ENCODE measurements around the gene NACC2.
A peak's percentile ranks its signal among the peaks of the same experiment; 100 is the strongest.

Gene NACC2

GRCh38 chr9:136129176-136129575, 34.1 kb upstream of the NACC2 start:
- DNase-seq (ENCODE audit: low read depth in 1 of 2, low spot score in 1 of 2): no peak

- DNase-seq (ENCODE audit: low read depth in 1 of 2, low spot score in 1 of 2): no peak
Measured at GRCh38 chr9:136128436-136128835, 33.3 kb upstream of the NACC2 start.

GRCh38 chr9:136127313-136127712, 32.2 kb upstream of the NACC2 start:
- no peak for DNase-seq (ENCODE audit: low read depth in 1 of 2, low spot score in 1 of 2)

GRCh38 chr9:136124976-136125692, 30.0 kb upstream of the NACC2 start:
- no peak for DNase-seq (ENCODE audit: low read depth in 1 of 2, low spot score in 1 of 2)

- DNase-seq (ENCODE audit: low read depth in 1 of 2, low spot score in 1 of 2): peak; percentile 61 to 70
Measured at GRCh38 chr9:136122425-136123383, 27.6 kb upstream of the NACC2 start.

GRCh38 chr9:136121801-136122200, 26.7 kb upstream of the NACC2 start:
- DNase-seq (ENCODE audit: low read depth in 1 of 2, low spot score in 1 of 2): no peak

GRCh38 chr9:136120438-136120844, 25.4 kb upstream of the NACC2 start:
- DNase-seq (ENCODE audit: low read depth in 1 of 2, low spot score in 1 of 2): no peak

GRCh38 chr9:136119883-136120393, 24.8 kb upstream of the NACC2 start:
- DNase-seq (ENCODE audit: low read depth in 1 of 2, low spot score in 1 of 2): no peak

GRCh38 chr9:136119061-136119882, 24.2 kb upstream of the NACC2 start:
- DNase-seq (ENCODE audit: low read depth in 1 of 2, low spot score in 1 of 2): no peak

- peak; percentile 94 for DNase-seq (ENCODE audit: low read depth in 1 of 2, low spot score in 1 of 2)
Measured at GRCh38 chr9:136118320-136119060, 23.4 kb upstream of the NACC2 start, which contains the start of gene TMEM250. Gene TMEM250 (minus strand): TSS chr9:136118875. CDS start chr9:136116900, 1,975 bp downstream.

GRCh38 chr9:136117916-136118319, 22.8 kb upstream of the NACC2 start:
- DNase-seq (ENCODE audit: low read depth in 1 of 2, low spot score in 1 of 2): no peak

GRCh38 chr9:136117291-136117915, 22.3 kb upstream of the NACC2 start:
- DNase-seq (ENCODE audit: low read depth in 1 of 2, low spot score in 1 of 2): no peak

GRCh38 chr9:136116360-136117098, 21.4 kb upstream of the NACC2 start:
- no peak for DNase-seq (ENCODE audit: low read depth in 1 of 2, low spot score in 1 of 2)

GRCh38 chr9:136115641-136116359, 20.7 kb upstream of the NACC2 start:
- no peak for DNase-seq (ENCODE audit: low read depth in 1 of 2, low spot score in 1 of 2)

GRCh38 chr9:136115206-136115605, 20.1 kb upstream of the NACC2 start:
- DNase-seq (ENCODE audit: low read depth in 1 of 2, low spot score in 1 of 2): no peak

- DNase-seq (ENCODE audit: low read depth in 1 of 2, low spot score in 1 of 2): no peak
Measured at GRCh38 chr9:136114610-136115009, 19.5 kb upstream of the NACC2 start.

GRCh38 chr9:136112541-136112940, 17.5 kb upstream of the NACC2 start:
- no peak for DNase-seq (ENCODE audit: low read depth in 1 of 2, low spot score in 1 of 2)

- no peak for DNase-seq (ENCODE audit: low read depth in 1 of 2, low spot score in 1 of 2)
Measured at GRCh38 chr9:136111910-136112309, 16.8 kb upstream of the NACC2 start.

Data from stimulated activated CD4-positive, alpha-beta T cell treated with anti-CD3 and anti-CD28 coated beads, Interleukin-15, amount 100 ng/mL, for 1 hour (primary cell).